Measurements from ENCODE around the gene FOXP2. TPM values are rescaled to one million over a fixed set of nuclear protein-coding genes. Genes with fewer than 3 reads are reported as not detected.

Gene FOXP2
- polyA plus RNA-seq, 2 of the 4 experiments (the other 2 are of a cell fraction) = 0.05 TPM; not detected in 1

DNA sequence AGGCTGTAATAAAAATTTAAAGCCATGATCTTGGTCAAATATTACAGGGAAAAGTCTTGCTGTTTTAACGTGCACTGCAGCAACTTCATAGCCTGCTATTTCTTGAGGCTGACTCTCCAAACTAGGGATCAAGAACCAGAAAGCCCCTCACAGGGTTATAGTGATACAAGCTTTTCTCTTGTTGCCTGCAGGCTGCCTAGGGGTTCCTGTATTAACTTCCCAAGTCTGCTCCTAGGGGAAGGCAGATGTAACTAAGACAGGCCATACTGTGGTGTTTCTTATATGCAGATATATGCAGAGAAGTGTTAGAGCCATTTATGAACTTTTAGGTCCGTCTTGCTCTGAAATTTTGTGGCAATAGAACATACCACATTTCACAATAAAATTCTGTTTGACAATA is 175.7 kb downstream of the FOXP2 start:
- WGBS (ENCODE audit: missing lambda C conversion rate) = 7% methylated on average over 2 of the region's 2 CpGs
- ATAC-seq (no peak), FAIRE-seq (no peak), DNase-seq (ENCODE audit: low read depth in 1 of 2, low spot score in 1 of 2) (no peak)
- ChIA-PET POLR2A (no interaction called here), CTCF (no interaction called here)
- H3K4me3 ChIP-seq = no peak overlapping the region
- H3K4me1 ChIP-seq = no peaks in the 10 kb centered on the region
- no peak overlapping the region for H3K27ac ChIP-seq
- no peak overlapping the region for H3K4me2 ChIP-seq
- no peaks in the 10 kb centered on the region for H3K9me3 ChIP-seq
- TF ChIP-seq, protein P1, sequence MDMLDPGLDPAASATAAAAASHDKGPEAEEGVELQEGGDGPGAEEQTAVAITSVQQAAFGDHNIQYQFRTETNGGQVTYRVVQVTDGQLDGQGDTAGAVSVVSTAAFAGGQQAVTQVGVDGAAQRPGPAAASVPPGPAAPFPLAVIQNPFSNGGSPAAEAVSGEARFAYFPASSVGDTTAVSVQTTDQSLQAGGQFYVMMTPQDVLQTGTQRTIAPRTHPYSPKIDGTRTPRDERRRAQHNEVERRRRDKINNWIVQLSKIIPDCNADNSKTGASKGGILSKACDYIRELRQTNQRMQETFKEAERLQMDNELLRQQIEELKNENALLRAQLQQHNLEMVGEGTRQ (IDR thresholded peaks at IDR 0.05) = no peak
- TF ChIP-seq, protein P2, sequence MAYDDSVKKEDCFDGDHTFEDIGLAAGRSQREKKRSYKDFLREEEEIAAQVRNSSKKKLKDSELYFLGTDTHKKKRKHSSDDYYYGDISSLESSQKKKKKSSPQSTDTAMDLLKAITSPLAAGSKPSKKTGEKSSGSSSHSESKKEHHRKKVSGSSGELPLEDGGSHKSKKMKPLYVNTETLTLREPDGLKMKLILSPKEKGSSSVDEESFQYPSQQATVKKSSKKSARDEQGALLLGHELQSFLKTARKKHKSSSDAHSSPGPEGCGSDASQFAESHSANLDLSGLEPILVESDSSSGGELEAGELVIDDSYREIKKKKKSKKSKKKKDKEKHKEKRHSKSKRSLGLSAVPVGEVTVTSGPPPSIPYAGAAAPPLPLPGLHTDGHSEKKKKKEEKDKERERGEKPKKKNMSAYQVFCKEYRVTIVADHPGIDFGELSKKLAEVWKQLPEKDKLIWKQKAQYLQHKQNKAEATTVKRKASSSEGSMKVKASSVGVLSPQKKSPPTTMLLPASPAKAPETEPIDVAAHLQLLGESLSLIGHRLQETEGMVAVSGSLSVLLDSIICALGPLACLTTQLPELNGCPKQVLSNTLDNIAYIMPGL (CRISPR knock-in tag; IDR thresholded peaks at IDR 0.05; ENCODE audit: borderline replicate concordance) = no peak
- no peak for TF ChIP-seq EHMT2 (IDR thresholded peaks at IDR 0.05; ENCODE audit: low read depth)
- no peak for TF ChIP-seq NR3C1 (IDR thresholded peaks at IDR 0.05)
- TF ChIP-seq JUNB (IDR thresholded peaks at IDR 0.05) = no peak
- TF ChIP-seq TFCP2L1 (CRISPR knock-in tag; IDR thresholded peaks at IDR 0.05) = no peak
- TF ChIP-seq CBX8 (IDR thresholded peaks at IDR 0.05) = no peak

DNA sequence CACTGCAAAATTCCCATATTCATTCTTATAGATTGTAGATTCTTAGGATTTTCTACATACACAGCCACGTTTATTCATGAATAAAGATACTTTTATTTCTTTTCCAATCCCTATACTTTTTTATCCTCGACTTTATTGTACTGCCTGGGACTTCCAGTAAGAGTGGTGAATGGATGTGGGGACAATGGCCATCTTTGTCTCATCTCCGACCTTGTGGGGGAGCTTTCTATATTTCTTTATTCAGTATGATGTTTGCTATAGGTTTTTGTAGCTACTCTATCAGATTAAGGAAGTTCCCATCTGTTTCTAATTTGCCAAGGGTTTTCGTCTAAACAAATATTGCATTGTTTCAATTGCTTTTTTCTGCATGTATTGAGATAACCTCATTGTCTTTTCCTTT is 184.3 kb downstream of the FOXP2 start:
- no peak overlapping the region for H3K4me3 ChIP-seq
- WGBS (ENCODE audit: missing lambda C conversion rate) = 23% methylated on average over 4 of the region's 4 CpGs
- POLR2A ChIA-PET = no interaction called here
- no peaks in the 10 kb centered on the region for H3K4me1 ChIP-seq
- H3K4me2 ChIP-seq = no peak overlapping the region
- TF ChIP-seq NR3C1 (IDR thresholded peaks at IDR 0.05) = no peak
- no peak for TF ChIP-seq SMC3 (IDR thresholded peaks at IDR 0.05)
- no peak for TF ChIP-seq NFE2L2 (conservative IDR thresholded peaks at IDR 0.05; ENCODE audit: low read length)
- TF ChIP-seq, protein P3, sequence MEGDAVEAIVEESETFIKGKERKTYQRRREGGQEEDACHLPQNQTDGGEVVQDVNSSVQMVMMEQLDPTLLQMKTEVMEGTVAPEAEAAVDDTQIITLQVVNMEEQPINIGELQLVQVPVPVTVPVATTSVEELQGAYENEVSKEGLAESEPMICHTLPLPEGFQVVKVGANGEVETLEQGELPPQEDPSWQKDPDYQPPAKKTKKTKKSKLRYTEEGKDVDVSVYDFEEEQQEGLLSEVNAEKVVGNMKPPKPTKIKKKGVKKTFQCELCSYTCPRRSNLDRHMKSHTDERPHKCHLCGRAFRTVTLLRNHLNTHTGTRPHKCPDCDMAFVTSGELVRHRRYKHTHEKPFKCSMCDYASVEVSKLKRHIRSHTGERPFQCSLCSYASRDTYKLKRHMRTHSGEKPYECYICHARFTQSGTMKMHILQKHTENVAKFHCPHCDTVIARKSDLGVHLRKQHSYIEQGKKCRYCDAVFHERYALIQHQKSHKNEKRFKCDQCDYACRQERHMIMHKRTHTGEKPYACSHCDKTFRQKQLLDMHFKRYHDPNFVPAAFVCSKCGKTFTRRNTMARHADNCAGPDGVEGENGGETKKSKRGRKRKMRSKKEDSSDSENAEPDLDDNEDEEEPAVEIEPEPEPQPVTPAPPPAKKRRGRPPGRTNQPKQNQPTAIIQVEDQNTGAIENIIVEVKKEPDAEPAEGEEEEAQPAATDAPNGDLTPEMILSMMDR (IDR thresholded peaks at IDR 0.05) = no peak
- TF ChIP-seq, protein P4, sequence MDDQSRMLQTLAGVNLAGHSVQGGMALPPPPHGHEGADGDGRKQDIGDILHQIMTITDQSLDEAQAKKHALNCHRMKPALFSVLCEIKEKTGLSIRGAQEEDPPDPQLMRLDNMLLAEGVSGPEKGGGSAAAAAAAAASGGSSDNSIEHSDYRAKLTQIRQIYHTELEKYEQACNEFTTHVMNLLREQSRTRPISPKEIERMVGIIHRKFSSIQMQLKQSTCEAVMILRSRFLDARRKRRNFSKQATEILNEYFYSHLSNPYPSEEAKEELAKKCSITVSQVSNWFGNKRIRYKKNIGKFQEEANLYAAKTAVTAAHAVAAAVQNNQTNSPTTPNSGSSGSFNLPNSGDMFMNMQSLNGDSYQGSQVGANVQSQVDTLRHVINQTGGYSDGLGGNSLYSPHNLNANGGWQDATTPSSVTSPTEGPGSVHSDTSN (IDR thresholded peaks at IDR 0.05) = no peak
- TF ChIP-seq, protein P5, sequence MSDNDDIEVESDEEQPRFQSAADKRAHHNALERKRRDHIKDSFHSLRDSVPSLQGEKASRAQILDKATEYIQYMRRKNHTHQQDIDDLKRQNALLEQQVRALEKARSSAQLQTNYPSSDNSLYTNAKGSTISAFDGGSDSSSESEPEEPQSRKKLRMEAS (IDR thresholded peaks at IDR 0.05) = no peak
- TF ChIP-seq, protein P2 (CRISPR knock-in tag; IDR thresholded peaks at IDR 0.05; ENCODE audit: borderline replicate concordance) = no peak
- no peak for TF ChIP-seq EP300 (IDR thresholded peaks at IDR 0.05)
- TF ChIP-seq, protein P6, sequence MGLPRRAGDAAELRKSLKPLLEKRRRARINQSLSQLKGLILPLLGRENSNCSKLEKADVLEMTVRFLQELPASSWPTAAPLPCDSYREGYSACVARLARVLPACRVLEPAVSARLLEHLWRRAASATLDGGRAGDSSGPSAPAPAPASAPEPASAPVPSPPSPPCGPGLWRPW (IDR thresholded peaks at IDR 0.05) = no peak
- no peak for TF ChIP-seq HOXB5 (CRISPR knock-in tag; IDR thresholded peaks at IDR 0.05)
- TF ChIP-seq PHF8 (IDR thresholded peaks at IDR 0.05; ENCODE audit: borderline replicate concordance, low read depth) = no peak
- no peak for TF ChIP-seq JUNB (IDR thresholded peaks at IDR 0.05)
- no peak for TF ChIP-seq SREBF2 (IDR thresholded peaks at IDR 0.05)
- CTCF ChIA-PET = no interaction called here
- H3K9me3 ChIP-seq = no peaks in the 10 kb centered on the region
- FAIRE-seq (no peak), ATAC-seq (no peak), DNase-seq (ENCODE audit: low read depth in 1 of 2, low spot score in 1 of 2) (no peak)
- no peak overlapping the region for H3K27ac ChIP-seq
